SKM-1 (cell line): ENCODE measurements around the gene CHTF8.
"Not testable (repeated sequence)": the region's sequence is repeated elsewhere in the genome, so short reads cannot be mapped to it uniquely, and the experiment has no call there.

Experiments
- DNase-seq: peaks from one replicate; lab custom pipeline; 2025; ENCODE audit not compliant: unreplicated experiment; lab: John Stamatoyannopoulos, UW

Gene CHTF8

GRCh38 chr16:69139464-69139863, 7.1 kb upstream of the CHTF8 start:
- not testable (repeated sequence) for DNase-seq

GRCh38 chr16:69138608-69139007, 6.2 kb upstream of the CHTF8 start:
- DNase-seq, result no peak

GRCh38 chr16:69133373-69133954, 1.1 kb upstream of the CHTF8 start:
- no peak for DNase-seq

DNA sequence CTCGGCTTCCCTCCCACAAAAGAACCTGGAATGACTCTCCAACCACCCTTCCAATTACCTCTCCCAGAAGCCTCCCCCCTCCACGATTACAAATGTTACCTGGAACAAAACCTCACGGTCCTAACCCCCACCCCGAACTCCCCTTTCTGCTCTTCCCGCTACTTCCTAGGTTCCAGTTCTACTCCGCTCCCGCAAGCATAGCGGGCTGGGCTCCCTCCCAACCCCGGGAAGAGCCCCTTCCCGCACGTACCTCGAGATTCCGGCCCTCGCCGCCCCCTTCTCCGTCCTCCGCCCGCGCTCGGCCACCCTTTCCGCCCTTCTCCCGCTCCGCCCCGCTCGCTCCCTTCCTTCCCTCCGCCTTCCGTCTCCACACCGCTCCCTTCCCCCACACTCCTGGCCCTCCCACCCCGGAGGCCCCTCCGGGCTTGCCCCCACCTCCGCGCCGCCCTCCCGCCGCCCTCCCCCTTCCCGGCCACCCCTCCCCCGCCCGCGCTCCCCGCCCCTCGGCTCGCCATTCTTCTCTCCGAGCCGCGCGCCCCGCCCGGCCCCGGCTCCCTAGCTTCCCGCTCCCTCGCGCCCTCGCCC, 457 bp downstream of the CHTF8 start:
- peak; percentile 58 for DNase-seq

DNA sequence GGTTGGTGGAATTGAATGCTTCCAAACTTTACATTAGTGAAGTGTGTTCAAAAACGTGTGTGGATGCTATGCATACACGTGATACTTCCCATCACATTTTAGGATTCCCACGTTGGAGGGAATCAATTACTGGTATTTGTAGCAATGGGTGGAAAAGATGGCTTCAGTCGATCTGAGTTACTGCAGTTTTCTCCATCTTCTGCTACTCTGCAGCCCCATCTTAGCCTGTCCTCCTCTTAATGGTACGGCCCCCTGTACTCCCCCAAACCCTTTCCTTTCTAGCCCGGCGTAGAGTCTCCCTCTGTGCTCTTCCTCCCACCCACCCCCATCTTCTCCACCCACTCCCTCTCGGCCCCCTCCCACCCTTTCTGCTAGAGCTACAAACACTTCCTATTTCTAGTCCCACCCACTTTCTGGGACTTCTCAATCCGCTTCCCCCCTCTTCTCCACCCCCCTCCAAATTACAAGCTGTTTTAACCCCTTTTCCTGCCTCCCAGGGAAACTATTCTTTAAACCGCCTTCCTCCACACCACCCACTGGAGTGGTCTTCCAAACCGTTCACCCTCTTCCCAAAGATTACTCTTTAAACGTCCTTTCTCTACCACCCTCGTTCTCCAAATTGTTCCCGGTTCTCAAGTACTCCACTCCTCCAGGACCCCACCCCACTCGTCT, 1.1 kb downstream of the CHTF8 start:
- DNase-seq, result peak; percentile 70

GRCh38 chr16:69130461-69130860, 1.9 kb downstream of the CHTF8 start:
- no peak for DNase-seq

DNA sequence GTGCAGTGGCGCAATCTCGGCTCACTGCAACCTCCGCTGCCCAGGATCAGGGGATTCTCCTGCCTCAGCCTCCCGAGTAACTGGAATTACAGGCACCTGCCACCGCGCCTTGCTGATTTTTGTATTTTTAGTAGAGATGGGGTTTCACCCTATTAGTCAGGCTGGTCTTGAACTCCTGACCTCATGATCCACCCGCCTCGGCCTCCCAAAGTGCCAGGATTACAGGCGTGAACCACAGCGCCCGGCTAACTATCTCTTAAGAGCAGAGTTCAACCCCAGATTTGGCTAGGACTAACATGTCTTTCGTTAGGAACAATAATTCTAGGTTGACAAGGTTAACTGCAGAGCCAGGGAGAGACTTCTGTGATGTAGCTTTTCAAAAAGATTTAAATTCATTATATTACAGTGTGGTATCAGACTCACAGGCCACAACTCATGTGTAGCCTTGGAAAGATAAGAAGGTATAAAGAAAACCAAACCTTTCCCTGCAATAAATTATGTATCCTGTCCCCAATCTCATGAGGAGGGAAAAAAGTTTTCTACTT, 4.3 kb downstream of the CHTF8 start:
- DNase-seq, result no peak

DNA sequence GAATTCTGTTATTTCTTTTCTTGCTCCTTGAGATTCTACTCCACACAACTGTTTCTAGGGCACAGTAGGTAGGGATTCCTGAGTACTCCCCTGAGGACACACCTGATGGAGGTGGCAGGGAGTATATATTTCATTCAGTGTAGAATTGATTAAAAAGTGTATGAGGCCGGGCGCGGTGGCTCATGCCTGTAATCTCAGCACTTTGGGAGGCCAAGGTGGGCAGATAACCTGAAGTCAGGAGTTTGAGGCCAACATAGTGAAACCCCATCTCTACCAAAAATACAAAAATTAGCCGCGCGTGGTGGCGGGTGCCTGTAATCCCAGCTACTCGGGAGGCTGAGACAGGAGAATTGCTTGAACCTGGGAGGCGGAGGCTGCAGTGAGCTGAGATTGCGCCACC, 5.6 kb downstream of the CHTF8 start:
- not testable (repeated sequence) for DNase-seq

DNA sequence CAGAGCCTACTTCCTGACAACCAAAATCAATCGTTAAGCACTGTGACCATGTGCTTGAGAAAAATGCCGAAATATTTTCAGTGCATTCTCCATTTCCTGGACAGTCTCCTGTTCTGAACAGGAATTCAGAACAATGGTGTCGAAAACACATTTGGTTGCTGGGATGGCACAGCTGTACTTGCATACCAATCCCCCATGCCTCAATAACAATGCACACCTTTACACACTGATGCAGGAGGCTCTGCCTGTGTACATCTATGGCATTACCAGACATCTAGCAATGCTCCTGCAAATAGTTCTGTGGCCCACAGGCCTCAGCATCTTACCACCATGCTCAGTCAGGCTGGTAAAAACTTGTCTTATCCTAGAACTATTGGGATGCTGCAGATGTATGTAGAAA, 6.2 kb downstream of the CHTF8 start:
- DNase-seq, result no peak

DNA sequence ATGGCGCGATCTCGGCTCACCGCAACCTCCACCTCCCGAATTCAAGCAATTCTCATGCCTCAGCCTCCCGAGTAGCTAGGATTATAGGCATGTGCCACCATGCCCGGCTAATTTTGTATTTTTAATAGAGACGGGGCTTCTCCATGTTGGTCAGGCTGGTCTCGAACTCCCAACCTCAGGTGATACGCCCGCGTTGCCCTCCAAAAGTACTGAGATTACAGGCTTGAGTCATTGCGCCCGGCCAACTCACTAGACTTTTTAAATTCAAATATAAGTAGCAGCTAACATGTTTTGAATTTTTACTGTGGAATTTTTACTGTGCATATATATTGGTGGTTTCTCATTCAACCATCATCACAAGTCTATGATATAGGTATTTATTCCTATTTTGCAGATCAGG, 7.4 kb downstream of the CHTF8 start:
- not testable (repeated sequence) for DNase-seq

GRCh38 chr16:69124406-69124805, 8.0 kb downstream of the CHTF8 start:
- not testable (repeated sequence) for DNase-seq

DNA sequence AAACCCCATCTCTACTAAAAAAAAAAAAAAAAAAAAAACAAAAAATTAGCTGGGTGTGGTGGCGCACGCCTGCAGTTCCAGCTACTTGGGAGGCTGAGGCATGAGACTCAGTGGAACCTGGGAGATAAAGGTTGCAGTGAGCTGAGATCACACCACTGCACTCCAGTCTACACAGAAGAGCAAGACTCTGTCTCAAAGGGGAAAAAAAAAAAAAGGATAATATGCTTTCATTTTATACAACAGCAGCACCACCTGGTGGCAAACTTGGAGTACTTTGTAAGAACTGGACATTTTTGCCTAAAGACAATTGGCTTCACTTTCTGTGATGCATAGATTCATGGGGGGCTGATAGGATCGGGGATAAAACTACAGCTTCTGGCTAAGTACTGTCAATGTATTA, 8.5 kb downstream of the CHTF8 start:
- peak; percentile 68 for DNase-seq

DNA sequence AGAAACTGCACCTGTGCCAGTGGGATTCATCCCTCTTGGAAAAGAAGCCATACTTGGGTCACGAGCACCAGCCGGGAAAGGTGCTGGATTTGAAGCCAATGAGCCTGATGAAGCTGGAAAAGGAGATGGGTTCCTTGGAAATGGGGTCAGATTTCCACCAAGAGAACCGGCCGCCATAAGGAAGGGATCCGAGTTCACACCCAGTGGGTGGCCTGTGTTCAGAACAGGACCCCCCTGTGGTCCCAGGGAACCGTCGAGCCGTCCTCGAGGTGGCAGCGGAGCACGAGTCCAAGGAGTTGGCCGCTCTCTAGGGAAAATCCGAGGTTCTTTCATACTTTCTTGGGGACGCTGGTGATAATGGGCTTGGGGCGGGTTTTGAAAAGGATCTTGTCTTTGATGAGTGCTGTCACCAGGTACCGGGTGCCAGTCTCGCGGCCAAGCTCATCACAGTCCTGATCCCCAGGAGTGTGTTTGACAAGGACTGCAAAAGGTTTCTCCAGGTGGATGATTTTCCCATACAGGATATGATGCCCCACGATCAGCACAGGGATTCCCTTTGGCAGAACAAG, 12.2 kb downstream of the CHTF8 start:
- DNase-seq, result no peak

GRCh38 chr16:69119536-69119935, 12.9 kb downstream of the CHTF8 start:
- no peak for DNase-seq

GRCh38 chr16:69118994-69119393, 13.4 kb downstream of the CHTF8 start:
- no peak for DNase-seq

GRCh38 chr16:69118468-69118867, 13.9 kb downstream of the CHTF8 start:
- no peak for DNase-seq

DNA sequence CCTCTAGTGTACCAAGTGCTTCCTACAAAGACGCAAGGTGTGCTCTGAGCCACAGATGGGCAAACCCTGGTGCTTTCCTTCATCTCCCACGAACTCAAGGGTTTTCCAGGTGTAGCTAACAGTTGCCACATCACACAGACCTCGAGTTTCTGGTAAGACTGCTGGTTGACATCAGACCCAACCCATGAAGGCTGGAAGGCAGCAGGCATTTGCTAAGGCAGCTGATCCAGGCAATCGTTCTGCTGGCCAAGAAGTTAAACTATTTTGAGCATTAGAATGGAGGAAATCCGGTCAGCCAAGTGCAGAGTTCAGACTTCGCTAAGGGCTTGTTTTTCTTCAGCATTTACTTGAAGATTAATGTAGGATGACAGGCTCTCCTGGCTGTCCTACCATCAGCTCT, 15.5 kb downstream of the CHTF8 start:
- DNase-seq, result no peak

- no peak for DNase-seq
Measured at GRCh38 chr16:69116256-69116875, 16.0 kb downstream of the CHTF8 start.

DNA sequence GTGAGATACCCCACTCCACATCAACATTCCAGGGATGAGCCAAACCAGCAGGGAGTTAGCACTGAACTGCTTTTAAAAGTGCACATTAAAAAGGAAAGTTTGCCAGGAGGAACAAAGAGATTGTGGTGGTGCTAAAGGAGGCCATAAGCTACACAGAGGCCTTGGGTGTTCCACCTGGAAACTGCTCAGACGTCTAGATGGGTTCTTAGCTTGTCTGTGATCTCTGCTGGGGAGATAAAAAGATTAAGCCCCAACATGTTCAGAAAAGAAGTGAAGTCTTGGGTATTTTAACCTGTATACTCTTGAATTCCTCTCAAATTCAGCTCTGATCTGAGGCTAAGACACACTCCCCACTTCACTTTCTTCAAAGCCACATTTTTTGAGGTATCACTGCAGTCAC, 16.6 kb downstream of the CHTF8 start:
- DNase-seq, result no peak

DNA sequence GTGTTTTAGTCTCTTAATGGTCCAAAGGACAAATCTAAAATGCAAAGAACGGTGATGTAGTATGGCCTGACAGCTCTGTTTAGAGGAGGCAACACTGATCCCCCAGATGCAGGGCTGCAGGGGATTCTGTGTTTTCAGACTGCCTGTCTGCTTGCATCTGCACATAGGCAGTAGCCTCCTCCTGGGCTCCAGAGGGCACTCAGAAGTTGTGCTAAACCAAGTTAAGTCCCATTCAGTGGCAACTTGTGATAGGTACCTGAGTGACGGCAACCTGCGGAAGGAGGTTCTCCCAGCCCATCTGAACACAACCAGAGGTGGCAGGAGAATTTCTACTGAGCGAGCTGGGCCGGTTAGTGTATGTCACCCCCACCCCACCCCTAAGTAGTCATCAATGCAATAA, 17.0 kb downstream of the CHTF8 start:
- no peak for DNase-seq

- no peak for DNase-seq
Measured at GRCh38 chr16:69114976-69115355, 17.4 kb downstream of the CHTF8 start.
